Mucosa of rectum (tissue), 2 donors: ENCODE measurements around the gene C20orf204.

Experiments
- H3K27ac ChIP-seq, 2 donors: one replicate each; pipeline ENCODE4 v1.7.0; 2013; ENCODE audit warnings: inconsistent platforms in 2 of 2, low read depth in 2 of 2, low read length in 2 of 2
- H3K27me3 ChIP-seq, 2 donors: one replicate each; pipeline ENCODE4 v1.7.0; 2013; ENCODE audit warnings: low read length in 2 of 2; ENCODE audit not compliant: control insufficient read depth in 2 of 2, insufficient read depth in 2 of 2
- H3K36me3 ChIP-seq, 2 donors: one replicate each; pipeline ENCODE4 v1.7.0; 2013; ENCODE audit warnings: low read length in 2 of 2; ENCODE audit not compliant: control insufficient read depth in 2 of 2, insufficient read depth in 2 of 2
- H3K4me1 ChIP-seq, 2 donors: one replicate each; pipeline ENCODE4 v1.7.0; 2013; ENCODE audit warnings: low read length in 2 of 2, mild to moderate bottlenecking in 1 of 2; ENCODE audit not compliant: control insufficient read depth in 2 of 2, insufficient read depth in 2 of 2
- H3K4me3 ChIP-seq, 2 donors: one replicate each; pipeline ENCODE4 v1.7.0; 2013; ENCODE audit warnings: low read length in 2 of 2
- H3K9ac ChIP-seq, 2 donors: one replicate each; pipeline ENCODE4 v1.7.0; 2013; ENCODE audit warnings: low read length in 2 of 2, low read depth in 1 of 2, mild to moderate bottlenecking in 1 of 2
- H3K9me3 ChIP-seq, 2 donors: one replicate each; pipeline ENCODE4 v1.7.0; 2013; ENCODE audit warnings: low read length in 2 of 2; ENCODE audit not compliant: control insufficient read depth in 2 of 2
- donor health status: healthy.
- donor health status: Normal muscosa, but diverticular disease.

Gene C20orf204

GRCh38 chr20:64056889-64057627 lies 21.1 kb downstream of the C20orf204 start:
- H3K27ac ChIP-seq: peak overlapping the region; percentile 11 to 23
- H3K9ac ChIP-seq: no peak overlapping the region
- H3K9me3 ChIP-seq: no peaks in the 10 kb centered on the region
- peaks cover 3 to 6% of the 10 kb centered on the region in 2 donors for H3K4me1 ChIP-seq
- H3K4me3 ChIP-seq: no peak overlapping the region
- peaks cover 8 to 39% of the 10 kb centered on the region in 2 donors for H3K27me3 ChIP-seq
- no peaks in the 10 kb centered on the region for H3K36me3 ChIP-seq

- peak overlapping the region in 1 of 2 donors; percentile 23 for H3K27ac ChIP-seq
- no peaks in the 10 kb centered on the region for H3K9me3 ChIP-seq
- no peaks in the 10 kb centered on the region for H3K36me3 ChIP-seq
- H3K9ac ChIP-seq: no peak overlapping the region
- peaks cover 7 to 11% of the 10 kb centered on the region in 2 donors for H3K4me1 ChIP-seq
- no peak overlapping the region for H3K4me3 ChIP-seq
- H3K27me3 ChIP-seq: peaks cover 5 to 33% of the 10 kb centered on the region in 2 donors
Observed at GRCh38 chr20:64057628-64058498, 21.9 kb downstream of the C20orf204 start.

GRCh38 chr20:64058536-64058935 lies 22.6 kb downstream of the C20orf204 start:
- no peak overlapping the region for H3K9ac ChIP-seq
- peaks cover 7 to 17% of the 10 kb centered on the region in 2 donors for H3K4me1 ChIP-seq

GRCh38 chr20:64062276-64062595 lies 26.3 kb downstream of the C20orf204 start:
- Histone ChIP-seq H3K9ac (peak overlapping the region; percentile 47 to 48), H3K27me3 (peaks cover 0 to 2% of the 10 kb centered on the region in 2 donors), H3K27ac (peak overlapping the region in 1 of 2 donors; percentile 52), H3K4me3 (peak overlapping the region; percentile 67 to 68), H3K36me3 (no peaks in the 10 kb centered on the region), H3K9me3 (no peaks in the 10 kb centered on the region), H3K4me1 (peaks cover 19 to 20% of the 10 kb centered on the region in 2 donors)

More at GRCh38 chr20:64058536-64058935, 22.6 kb downstream of the C20orf204 start:
- Histone ChIP-seq H3K4me3 (no peak overlapping the region), H3K27me3 (peaks cover 5 to 26% of the 10 kb centered on the region in 2 donors), H3K9me3 (no peaks in the 10 kb centered on the region), H3K36me3 (no peaks in the 10 kb centered on the region), H3K27ac (no peak overlapping the region)

- H3K9me3 ChIP-seq: no peaks in the 10 kb centered on the region
- no peaks in the 10 kb centered on the region for H3K36me3 ChIP-seq
- no peaks in the 10 kb centered on the region for H3K27me3 ChIP-seq
- peak within 1 kb of the TSS in 1 of 2 donors; percentile 52 for H3K27ac ChIP-seq
- peak within 1 kb of the TSS; percentile 67 to 68 for H3K4me3 ChIP-seq
- peak within 1 kb of the TSS; percentile 56 to 66 for H3K9ac ChIP-seq
- peaks cover 17 to 18% of the 10 kb centered on the region in 2 donors for H3K4me1 ChIP-seq
Observed at GRCh38 chr20:64062596-64063388, 26.8 kb downstream of the C20orf204 start, which contains the start of gene TCEA2. TCEA2 (plus strand) TSS chr20:64063198; CDS start chr20:64063313, 115 bp downstream.

GRCh38 chr20:64063389-64064144 lies 27.6 kb downstream of the C20orf204 start:
- Histone ChIP-seq H3K9ac (peak overlapping the region; percentile 56 to 66), H3K4me3 (peak overlapping the region; percentile 67 to 68), H3K27me3 (no peaks in the 10 kb centered on the region), H3K36me3 (no peaks in the 10 kb centered on the region), H3K27ac (peak overlapping the region in 1 of 2 donors; percentile 52), H3K4me1 (peaks cover 14 to 17% of the 10 kb centered on the region in 2 donors), H3K9me3 (no peaks in the 10 kb centered on the region)

- Histone ChIP-seq H3K27ac (no peak overlapping the region), H3K4me3 (peak overlapping the region in 1 of 2 donors; percentile 67), H3K9ac (no peak overlapping the region), H3K9me3 (no peaks in the 10 kb centered on the region), H3K4me1 (peaks cover 14 to 17% of the 10 kb centered on the region in 2 donors), H3K27me3 (no peaks in the 10 kb centered on the region), H3K36me3 (no peaks in the 10 kb centered on the region)
Observed at GRCh38 chr20:64064145-64064698, 28.2 kb downstream of the C20orf204 start.

GRCh38 chr20:64065062-64065973 lies 29.3 kb downstream of the C20orf204 start:
- peaks cover 14 to 17% of the 10 kb centered on the region in 2 donors for H3K4me1 ChIP-seq
- no peaks in the 10 kb centered on the region for H3K27me3 ChIP-seq
- H3K9me3 ChIP-seq: no peaks in the 10 kb centered on the region
- no peak overlapping the region for H3K27ac ChIP-seq
- H3K36me3 ChIP-seq: no peaks in the 10 kb centered on the region
- H3K9ac ChIP-seq: no peak overlapping the region
- no peak overlapping the region for H3K4me3 ChIP-seq
